Ovary (tissue), 9 donors: ENCODE measurements around the gene MEGF10. TPM values are rescaled to one million over a fixed set of nuclear protein-coding genes. Genes with fewer than 3 reads are reported as not detected.

Experiments
- DNase-seq, 5 donors: peaks; one replicate each; pipeline ENCODE4 v3.0.0-alpha.2; 2019 to 2020
- H3K27ac ChIP-seq, 2 donors: fragments of 200-600 bp; one replicate each; pipeline versions ENCODE4 v1.5.1 to v1.8.0; 2019 to 2022
- H3K27me3 ChIP-seq: fragments of 200-600 bp; one replicate; pipeline ENCODE4 v1.8.0; 2022
- H3K36me3 ChIP-seq: fragments of 200-600 bp; sonication (generic); one replicate; pipeline ENCODE4 v1.5.1; 2019
- H3K4me1 ChIP-seq: one replicate; pipeline ENCODE4 v1.8.1; 2013; ENCODE audit warnings: mild to moderate bottlenecking, moderate library complexity; ENCODE audit not compliant: insufficient read depth
- H3K4me3 ChIP-seq: fragments of 200-600 bp; sonication (generic); one replicate; pipeline ENCODE4 v1.5.1; 2017
- H3K9me3 ChIP-seq, 2 donors: fragments of 200-600 bp in 1 of 2; sonication (generic) in 1 of 2; one replicate each; pipeline versions ENCODE4 v1.5.1 to v1.8.1; 2013 to 2019; ENCODE audit warnings: mild to moderate bottlenecking in 1 of 2, moderate library complexity in 1 of 2
- EP300 ChIP-seq: sonication (generic); formaldehyde crosslinking; IDR thresholded peaks from one replicate; pipeline ENCODE4 v1.6.1; 2017; ENCODE audit warnings: antibody characterized with exemption
- POLR2A ChIP-seq: fragments of 450-650 bp; IDR thresholded peaks from one replicate; pipeline ENCODE4 v1.6.1; 2017; ENCODE audit warnings: antibody characterized with exemption, mild to moderate bottlenecking, moderate library complexity
- WGBS, 3 donors: extraction: QIAGEN DNeasy Blood & Tissue Kit in 1 of 3; methylation state at CpG; one replicate each; pipeline versions ENCODE4 v1.1.5 to v1.1.7; 2013 to 2017; 5-methylcytosine and 5-hydroxymethylcytosine counted together
- intact Hi-C, 4 donors: fragments of 100-400 bp; cut with DNase I; formaldehyde crosslinking; loops; one replicate each; pipeline versions ENCODE4 v1.11.0 to v1.15.1; 2022 to 2023
- polyA plus RNA-seq, 2 donors: library from polyadenylated mRNA; stranded (reverse); fragments of 200-250 nt in 1 of 2; fragments of 350-450 nt in 1 of 2; fragmentation: Illumina TruSeq in 1 of 2; extraction: RNeasy Lipid Tissue Mini Kit (QIAGEN cat#74804) in 1 of 2; gene quantifications; one replicate each; pipeline ENCODE4 v1.2.3, GENCODE V29; 2013 to 2014
- total RNA-seq, 7 donors: library from RNA; depleted of rRNA in 2 of 7; stranded (reverse); fragments of >200 nt in 2 of 7; fragmentation: NEBNext Ultra II Directional in 3 of 7; extraction: Animal tissue kit (Norgen Biotek cat#: 25700) in 3 of 7; gene quantifications; one replicate each; pipeline versions ENCODE4 v1.1.0 to v1.2.4, GENCODE V29; 2016 to 2023
- TF ChIP-seq, protein P1 (sequence below), 3 donors: fragments of 450-650 bp in 2 of 3; fragments of 200-600 bp in 1 of 3; IDR thresholded peaks; one replicate each; pipeline versions ENCODE4 v1.5.1 to v1.8.0; 2016 to 2022; ENCODE audit warnings: antibody characterized with exemption in 3 of 3, mild to moderate bottlenecking in 1 of 3
- donor health status: DM: no; HTN: no; CAD: no; lungs with moderate emphysema.
- donor health status: DM: no; HTN: no; CAD: no.
- donor health status: Bipolar disorder and iron deficiency.
- donor health status: DM: yes; HTN: yes; CAD: no.
- donor health status: DM: no; HTN: no; CAD: no.
- donor health status: DM: yes; HTN: yes; CAD: no.

Gene MEGF10
- total and polyA plus RNA-seq, 9 donors = 0.10 to 1.2 (median 0.51) TPM; not detected in 1

DNA sequence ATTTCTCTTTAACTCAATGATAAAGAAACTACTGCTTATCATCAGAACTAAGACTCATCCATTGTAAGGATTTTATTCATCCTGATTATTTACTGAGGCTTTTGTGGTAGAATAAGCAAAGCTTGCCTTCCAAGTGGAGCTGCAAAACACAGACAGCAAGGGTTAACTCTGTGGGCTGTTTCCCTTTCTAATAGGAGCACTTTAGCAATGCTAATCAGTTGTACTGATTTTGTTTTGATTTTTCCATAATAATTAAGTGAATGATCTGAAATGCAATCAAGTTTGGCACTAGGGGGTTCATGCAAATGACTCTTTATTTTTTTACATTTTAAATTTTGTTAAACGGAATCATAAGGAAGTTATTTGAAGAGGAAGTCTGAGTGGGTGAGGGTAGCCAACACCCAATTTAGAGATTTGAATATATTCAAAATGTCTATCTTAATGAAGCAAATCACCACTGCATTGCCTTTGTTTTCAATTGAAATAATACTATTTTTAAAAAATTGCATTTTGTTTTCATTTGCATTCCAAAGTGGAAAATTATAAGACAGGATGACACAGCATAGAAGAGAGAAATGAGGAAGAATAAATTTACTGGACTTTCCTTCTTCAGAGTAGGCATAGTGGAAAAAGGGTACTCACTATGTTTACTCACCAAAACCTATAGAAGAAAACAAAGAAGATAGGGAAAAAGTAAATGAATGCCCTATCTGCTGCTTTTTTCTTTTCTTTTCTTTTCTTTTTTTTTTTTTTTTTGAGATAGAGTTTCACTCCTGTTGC lies 36.6 kb downstream of the MEGF10 start:
- no peaks in the 10 kb centered on the region for H3K36me3 ChIP-seq
- H3K4me3 ChIP-seq = no peak overlapping the region
- TF ChIP-seq POLR2A = no peak
- no peak for TF ChIP-seq EP300
- TF ChIP-seq, protein P1, sequence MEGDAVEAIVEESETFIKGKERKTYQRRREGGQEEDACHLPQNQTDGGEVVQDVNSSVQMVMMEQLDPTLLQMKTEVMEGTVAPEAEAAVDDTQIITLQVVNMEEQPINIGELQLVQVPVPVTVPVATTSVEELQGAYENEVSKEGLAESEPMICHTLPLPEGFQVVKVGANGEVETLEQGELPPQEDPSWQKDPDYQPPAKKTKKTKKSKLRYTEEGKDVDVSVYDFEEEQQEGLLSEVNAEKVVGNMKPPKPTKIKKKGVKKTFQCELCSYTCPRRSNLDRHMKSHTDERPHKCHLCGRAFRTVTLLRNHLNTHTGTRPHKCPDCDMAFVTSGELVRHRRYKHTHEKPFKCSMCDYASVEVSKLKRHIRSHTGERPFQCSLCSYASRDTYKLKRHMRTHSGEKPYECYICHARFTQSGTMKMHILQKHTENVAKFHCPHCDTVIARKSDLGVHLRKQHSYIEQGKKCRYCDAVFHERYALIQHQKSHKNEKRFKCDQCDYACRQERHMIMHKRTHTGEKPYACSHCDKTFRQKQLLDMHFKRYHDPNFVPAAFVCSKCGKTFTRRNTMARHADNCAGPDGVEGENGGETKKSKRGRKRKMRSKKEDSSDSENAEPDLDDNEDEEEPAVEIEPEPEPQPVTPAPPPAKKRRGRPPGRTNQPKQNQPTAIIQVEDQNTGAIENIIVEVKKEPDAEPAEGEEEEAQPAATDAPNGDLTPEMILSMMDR (IDR thresholded peaks at IDR 0.05) = no peak
- DNase-seq = no peak
- WGBS, 3 donors = 65 to 72% (median 69%) methylated on average over 1 of the region's 1 CpG
- no peaks in the 10 kb centered on the region for H3K27me3 ChIP-seq
- H3K27ac ChIP-seq = no peak overlapping the region
- H3K9me3 ChIP-seq = no peaks in the 10 kb centered on the region
- intact Hi-C loops = no loop called here
- no peaks in the 10 kb centered on the region for H3K4me1 ChIP-seq

DNA sequence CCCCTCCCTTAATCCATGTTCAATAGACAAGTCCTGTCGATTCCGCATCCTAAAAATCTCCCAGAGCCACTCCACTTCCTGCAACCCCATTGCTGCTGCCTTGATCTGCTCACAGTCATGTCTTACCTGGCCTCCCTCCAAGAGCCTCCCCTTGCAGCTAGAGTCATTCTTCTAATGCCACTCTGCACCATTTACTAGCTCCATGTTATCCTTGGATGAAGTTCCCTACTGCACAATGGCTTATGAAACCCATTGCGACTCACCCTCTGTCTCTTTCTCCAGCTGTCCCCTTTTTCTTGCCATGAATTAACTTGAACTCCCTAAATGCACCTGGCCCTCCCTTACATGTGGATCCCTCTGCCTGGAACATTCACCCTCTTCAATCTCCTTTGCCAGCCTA lies 39.5 kb downstream of the MEGF10 start:
- Histone ChIP-seq H3K27me3 (no peaks in the 10 kb centered on the region), H3K36me3 (no peaks in the 10 kb centered on the region), H3K4me3 (no peak overlapping the region), H3K4me1 (no peaks in the 10 kb centered on the region), H3K27ac (no peak overlapping the region), H3K9me3 (no peaks in the 10 kb centered on the region)
- no peak for DNase-seq
- intact Hi-C loops = loop anchor here in 1 of 4 donors (10.0 kb wide), 1 partner anchor 155 kb away; no protein-coding TSS in a partner anchor
- TF ChIP-seq POLR2A (no peak), EP300 (no peak)
- TF ChIP-seq, protein P1 (IDR thresholded peaks at IDR 0.05) = no peak
- WGBS, 3 donors = 85 to 91% (median 88%) methylated on average over 3 of the region's 3 CpGs

DNA sequence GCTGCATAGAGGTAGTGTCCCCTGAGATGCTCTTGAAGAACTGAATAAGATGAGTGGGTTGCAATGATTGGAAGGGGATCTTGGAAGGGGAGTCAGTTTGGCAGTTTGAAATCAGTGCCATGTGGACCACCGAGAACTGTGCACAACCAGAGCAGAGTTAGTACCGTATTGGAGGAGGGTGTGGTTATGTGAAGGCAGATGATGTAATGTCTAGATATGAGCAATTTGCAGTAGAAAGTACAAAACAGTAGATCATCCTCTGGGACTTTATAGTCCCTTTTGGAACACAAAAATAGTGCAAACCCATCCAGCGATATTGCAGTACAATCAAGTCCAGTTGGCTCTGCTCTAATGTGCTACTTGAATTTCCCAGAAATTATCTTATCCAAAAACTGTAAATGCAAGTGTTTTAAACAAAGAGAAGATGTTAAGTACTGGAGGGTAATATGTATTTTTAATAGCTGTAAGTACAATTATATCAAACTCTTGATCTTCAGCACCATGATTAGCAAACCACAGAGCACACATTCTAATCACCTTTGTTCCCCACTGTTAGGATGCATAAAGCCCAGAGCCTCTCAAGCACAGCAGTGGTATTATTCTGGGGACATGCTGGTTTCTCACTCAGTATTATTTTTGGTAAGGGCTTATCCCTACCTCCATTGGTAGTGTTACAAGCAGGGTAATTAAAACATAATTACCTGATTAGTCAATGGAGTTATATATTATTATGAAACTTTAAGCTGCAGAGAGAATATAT lies 41.5 kb downstream of the MEGF10 start:
- WGBS, 3 donors = 73 to 83% (median 82%) methylated on average over 3 of the region's 3 CpGs
- no peaks in the 10 kb centered on the region for H3K9me3 ChIP-seq
- no peaks in the 10 kb centered on the region for H3K4me1 ChIP-seq
- H3K36me3 ChIP-seq = no peaks in the 10 kb centered on the region
- intact Hi-C loops = loop anchor here in 1 of 4 donors (10.0 kb wide), 1 partner anchor 157 kb away; no protein-coding TSS in a partner anchor
- no peaks in the 10 kb centered on the region for H3K27me3 ChIP-seq
- no peak for DNase-seq
- no peak overlapping the region for H3K27ac ChIP-seq
- TF ChIP-seq, protein P1 (IDR thresholded peaks at IDR 0.05) = no peak
- no peak for TF ChIP-seq EP300
- H3K4me3 ChIP-seq = no peak overlapping the region

DNA sequence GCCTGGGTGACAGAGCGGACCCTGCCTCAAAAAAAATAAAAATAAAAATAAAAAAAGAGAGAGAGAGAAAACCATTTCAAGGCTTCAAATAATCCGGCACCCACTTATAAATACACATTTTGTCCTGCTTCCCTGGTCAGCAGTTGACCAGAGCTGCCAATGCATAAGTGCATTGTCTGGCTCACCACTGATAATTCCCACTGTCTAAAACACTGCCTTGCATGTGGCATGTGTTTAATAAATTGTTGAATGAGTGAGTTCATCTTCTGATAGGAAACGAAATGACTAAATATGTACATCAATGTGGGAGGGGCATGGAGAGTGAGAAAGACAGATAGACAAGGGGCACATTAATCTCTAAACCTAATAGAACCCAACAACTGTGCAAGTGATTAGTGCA lies 42.9 kb downstream of the MEGF10 start:
- Histone ChIP-seq H3K27me3 (no peaks in the 10 kb centered on the region), H3K4me1 (no peaks in the 10 kb centered on the region), H3K27ac (no peak overlapping the region), H3K36me3 (no peaks in the 10 kb centered on the region), H3K4me3 (no peak overlapping the region), H3K9me3 (no peaks in the 10 kb centered on the region)
- 64 to 79% (median 69%) methylated on average over 3 of the region's 3 CpGs for WGBS, 3 donors
- intact Hi-C loops = loop anchor here in 1 of 4 donors (10.0 kb wide), 1 partner anchor 159 kb away; no protein-coding TSS in a partner anchor
- no peak for TF ChIP-seq EP300
- TF ChIP-seq, protein P1 (IDR thresholded peaks at IDR 0.05) = no peak
- DNase-seq = no peak
